Hematopoietic multipotent progenitor cell treated with erythropoietin and hydrocortisone succinate and interleukin-3 and kit ligand, for 4 days (in vitro differentiated cells): ENCODE measurements around the gene ARHGAP10.

Experiments used
- DNase-seq: peaks from one replicate; pipeline ENCODE4 v3.0.0-alpha.2; 2015

The ARHGAP10 gene

GRCh38 chr4:147733716-147734344 lies 1.9 kb downstream of the ARHGAP10 start:
- DNase-seq, result no peak

GRCh38 chr4:147734496-147734895 lies 2.6 kb downstream of the ARHGAP10 start:
- DNase-seq, result no peak

DNA sequence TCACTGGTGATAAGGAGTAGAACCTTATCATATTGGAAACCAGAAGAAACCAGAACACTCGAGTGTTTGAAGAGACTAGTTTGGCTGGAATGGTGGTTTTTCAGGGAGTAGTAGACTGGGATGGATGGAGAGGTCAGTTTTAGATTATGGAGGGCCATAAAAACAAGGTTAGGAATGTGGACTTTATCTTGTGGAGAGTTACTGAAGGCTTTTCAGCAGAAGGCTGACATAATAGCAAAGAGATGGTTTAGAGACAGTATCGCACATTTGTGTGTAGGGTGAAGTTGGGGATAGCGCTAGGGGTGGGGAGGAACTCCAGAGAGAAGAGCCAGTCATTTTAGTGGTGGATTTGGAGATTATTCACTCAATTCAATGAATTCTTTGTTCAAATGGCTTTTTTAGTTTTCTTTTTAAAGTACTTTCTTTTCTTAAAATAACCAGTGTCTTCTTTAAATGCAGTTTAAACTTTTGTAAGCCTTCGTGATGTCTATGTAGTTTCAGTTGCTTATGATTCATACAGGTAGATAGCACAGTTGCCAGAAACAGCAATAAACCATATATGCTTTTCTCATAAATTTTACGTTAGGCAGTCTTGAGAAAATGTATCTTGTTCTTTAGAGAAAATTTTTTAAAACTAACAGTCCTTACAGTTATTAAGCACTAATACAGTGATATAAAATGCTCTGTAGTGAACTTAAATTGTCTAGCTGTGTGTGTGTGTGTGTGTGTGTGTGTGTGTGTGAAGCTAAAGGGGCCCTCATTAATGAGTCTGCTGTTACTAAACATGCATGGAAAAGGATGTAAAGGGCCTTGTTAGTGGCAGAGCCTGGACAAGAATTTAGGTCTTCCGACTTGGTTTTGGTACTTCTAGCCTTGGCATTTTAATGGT lies 3.8 kb downstream of the ARHGAP10 start:
- DNase-seq, result no peak

DNA sequence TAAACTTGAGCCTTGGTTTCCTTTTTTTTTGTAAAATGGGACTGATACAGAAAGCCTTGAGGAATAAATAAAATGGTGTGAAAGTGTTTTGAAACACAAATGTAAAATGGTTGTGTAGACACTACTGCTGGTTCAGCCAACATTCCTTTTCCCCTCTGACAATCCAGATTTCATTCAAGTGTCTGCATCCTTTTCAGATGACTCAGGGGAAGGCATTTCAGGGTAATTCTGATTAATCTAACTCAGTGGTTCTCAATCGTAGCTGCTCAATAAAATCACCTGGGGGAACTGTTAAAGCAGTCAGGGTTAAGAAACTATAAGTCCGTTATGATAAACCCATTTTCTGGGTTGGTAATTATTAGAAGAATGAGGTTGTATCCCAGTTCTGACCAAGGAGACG lies 4.6 kb downstream of the ARHGAP10 start:
- DNase-seq, result no peak

- no peak for DNase-seq
Measured at GRCh38 chr4:147737623-147738022, 5.7 kb downstream of the ARHGAP10 start.

- peak; percentile 26 for DNase-seq
Measured at GRCh38 chr4:147739239-147739823, 7.4 kb downstream of the ARHGAP10 start.

GRCh38 chr4:147740176-147740575 lies 8.3 kb downstream of the ARHGAP10 start:
- DNase-seq, result no peak

- DNase-seq, result no peak
Measured at GRCh38 chr4:147741190-147741788, 9.4 kb downstream of the ARHGAP10 start.

DNA sequence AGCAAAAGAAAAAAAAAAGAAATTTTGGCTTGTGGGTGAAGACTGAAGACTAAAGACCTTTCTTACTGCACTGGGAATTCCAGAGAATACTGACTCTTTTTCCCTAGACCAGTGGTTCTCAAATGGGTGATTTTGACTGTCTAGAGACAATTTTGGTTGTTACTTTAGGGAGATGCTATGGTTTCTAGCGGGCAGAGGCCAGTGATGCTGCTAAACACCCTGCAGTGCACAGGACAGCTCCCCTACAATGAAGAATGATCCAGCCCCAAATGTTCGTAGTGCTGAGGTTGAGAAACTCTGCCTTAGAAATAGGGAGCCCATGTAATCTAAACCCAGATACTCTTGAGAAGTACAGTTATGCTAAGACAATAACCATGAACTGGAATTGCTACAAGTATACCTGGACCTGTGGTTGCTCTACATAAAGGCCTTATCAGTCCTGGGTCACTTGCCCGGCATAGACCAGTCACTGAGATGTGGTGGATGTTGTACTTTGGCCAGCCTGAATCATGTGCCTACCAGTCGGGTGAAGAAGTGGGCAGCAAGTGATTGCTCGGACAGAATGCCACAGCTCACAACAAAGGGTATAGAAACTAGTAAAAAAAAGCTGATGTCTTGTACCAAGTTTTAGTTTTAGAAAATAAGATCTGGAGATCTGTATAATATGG lies 16.0 kb downstream of the ARHGAP10 start:
- DNase-seq, result no peak

- no peak for DNase-seq
Measured at GRCh38 chr4:147749811-147750321, 18.0 kb downstream of the ARHGAP10 start.

GRCh38 chr4:147753047-147753446 lies 21.2 kb downstream of the ARHGAP10 start:
- no peak for DNase-seq

GRCh38 chr4:147754037-147754445 lies 22.2 kb downstream of the ARHGAP10 start:
- DNase-seq, result no peak

- DNase-seq, result no peak
Measured at GRCh38 chr4:147755561-147756295, 23.8 kb downstream of the ARHGAP10 start.

DNA sequence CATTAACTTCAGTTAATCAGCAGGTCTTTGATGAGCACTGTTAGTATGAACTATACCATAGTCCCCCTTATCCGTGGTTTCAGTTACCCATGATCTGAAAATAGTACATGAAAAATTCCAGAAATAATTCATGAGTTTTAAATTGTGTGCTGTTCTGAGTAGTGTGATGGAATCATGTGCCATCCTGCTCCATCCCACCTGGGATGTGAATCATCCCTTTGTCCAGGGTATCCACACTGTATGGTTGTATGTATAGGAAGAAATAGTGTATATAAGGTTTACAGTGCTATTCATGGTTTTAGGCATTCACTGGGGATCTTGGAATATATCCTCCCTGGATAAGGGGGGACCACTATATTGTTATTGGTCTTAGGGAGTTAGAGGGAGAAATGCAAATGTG lies 24.5 kb downstream of the ARHGAP10 start:
- DNase-seq, result no peak

GRCh38 chr4:147760176-147760575 lies 28.3 kb downstream of the ARHGAP10 start:
- DNase-seq, result no peak

- no peak for DNase-seq
Measured at GRCh38 chr4:147760695-147761094, 28.8 kb downstream of the ARHGAP10 start.

- DNase-seq, result no peak
Measured at GRCh38 chr4:147761218-147761883, 29.5 kb downstream of the ARHGAP10 start.

- no peak for DNase-seq
Measured at GRCh38 chr4:147764337-147764736, 32.4 kb downstream of the ARHGAP10 start.

DNA sequence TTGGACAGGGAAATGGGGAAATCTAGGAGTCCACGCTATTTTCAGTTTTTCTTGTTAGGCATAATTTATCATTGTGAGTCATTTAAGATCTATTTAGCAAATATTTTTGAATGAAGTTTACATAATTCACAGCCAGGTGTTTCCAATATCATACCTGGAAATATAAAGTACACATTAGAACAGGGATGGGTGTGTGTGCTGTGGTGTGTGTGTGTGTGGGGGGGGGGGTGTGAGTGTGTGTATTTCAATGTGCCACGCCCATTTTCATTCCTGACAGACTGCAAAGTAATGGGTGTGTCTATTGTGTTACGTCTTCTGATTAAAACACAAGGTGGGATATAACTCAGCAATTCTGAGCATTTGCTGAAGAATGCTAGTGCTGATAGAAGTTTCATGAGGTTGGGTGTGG lies 33.2 kb downstream of the ARHGAP10 start:
- no peak for DNase-seq

DNA sequence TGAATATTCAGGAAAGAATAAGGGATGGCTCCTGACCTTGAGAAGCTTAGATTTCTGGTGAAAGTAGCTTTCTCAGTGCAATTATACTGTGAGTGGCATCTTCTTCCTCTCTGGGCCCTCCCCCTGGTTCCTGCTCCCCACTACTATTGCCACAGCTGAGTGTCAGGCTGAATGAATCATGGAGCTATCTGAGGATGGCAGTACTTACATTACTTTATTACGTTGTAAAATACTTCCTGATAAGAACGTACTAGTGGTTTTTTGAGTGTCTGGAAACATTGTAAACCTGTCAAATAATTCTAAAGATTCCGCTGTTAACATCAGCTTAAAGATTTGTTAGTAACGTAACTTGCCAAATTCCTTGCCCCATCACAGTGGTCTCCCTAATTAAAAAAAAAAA lies 36.2 kb downstream of the ARHGAP10 start:
- DNase-seq, result peak; percentile 81

DNA sequence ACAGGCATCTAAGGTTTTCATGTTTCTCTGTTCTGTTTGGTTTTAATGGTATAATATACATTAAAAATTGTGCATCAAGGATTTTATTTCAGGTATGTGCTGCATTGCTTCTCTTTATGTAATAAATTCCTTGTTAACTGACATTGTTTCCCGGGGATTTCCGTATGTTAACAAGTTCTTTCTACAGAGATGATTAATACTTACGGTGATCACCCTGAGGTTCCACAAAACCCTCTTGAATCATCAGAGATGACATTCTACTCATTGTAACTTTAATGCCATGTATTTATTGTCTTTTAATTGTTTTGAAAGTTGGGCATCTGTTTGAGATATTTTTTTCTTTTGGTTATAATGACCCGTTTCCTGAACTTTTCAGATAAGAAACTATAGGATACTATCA lies 37.5 kb downstream of the ARHGAP10 start:
- no peak for DNase-seq
